ENCODE results near the gene PAF1.
A peak's percentile ranks its signal among the peaks of the same experiment; 100 is the strongest.

The PAF1 gene

GRCh38 chr19:39405958-39406655 lies 15.2 kb upstream of the PAF1 start:
- Histone ChIP-seq H3K4me3 (ENCODE audit: low read length) (peak overlapping the region; percentile 98), H4K20me1 (ENCODE audit: insufficient read depth, low read length) (peaks cover 20% of the 10 kb centered on the region; the same call in 1 of the 2 replicates), H3F3A (ENCODE audit: insufficient read depth, low read length) (peaks cover 95% of the 10 kb centered on the region), H3K9ac (ENCODE audit: low read length) (peak overlapping the region; percentile 100), H2AFZ (ENCODE audit: low read length) (no peak overlapping the region), H3K27me3 (replicated peaks; ENCODE audit: insufficient read depth, low read length) (no peaks in the 10 kb centered on the region), H3K4me1 (ENCODE audit: low read length) (peaks cover 41% of the 10 kb centered on the region), H3K79me2 (ENCODE audit: low read length) (peaks cover 24% of the 10 kb centered on the region), H3K9me2 (replicated peaks; ENCODE audit: insufficient read depth, low read length) (no peaks in the 10 kb centered on the region), H3K27ac (ENCODE audit: low read length) (peak overlapping the region; percentile 100), H3K9me3 (replicated peaks; ENCODE audit: insufficient read depth, low read length) (no peaks in the 10 kb centered on the region), H3K36me3 (replicated peaks; ENCODE audit: insufficient read depth, low read length) (peaks cover 12% of the 10 kb centered on the region; the same call in 1 of the 2 replicates), H3K4me2 (ENCODE audit: low read depth, low read length) (peak overlapping the region; percentile 94)
- TF ChIP-seq EZH2 (optimal IDR thresholded peaks at IDR 0.05; ENCODE audit: low read depth, low read length) = no peak
- no peak for TF ChIP-seq CTCF (IDR thresholded peaks at IDR 0.05; ENCODE audit: low read length)
- no peak for TF ChIP-seq EZH2phosphoT487 (IDR thresholded peaks at IDR 0.05; ENCODE audit: low read length)
- peak; percentile 81 for DNase-seq

GRCh38 chr19:39405261-39405957 lies 14.5 kb upstream of the PAF1 start:
- H3K4me3 ChIP-seq (ENCODE audit: low read length) = peak overlapping the region; percentile 98
- peaks cover 12% of the 10 kb centered on the region; the same call in 1 of the 2 replicates for H3K36me3 ChIP-seq (replicated peaks; ENCODE audit: insufficient read depth, low read length)
- TF ChIP-seq EZH2phosphoT487 (IDR thresholded peaks at IDR 0.05; ENCODE audit: low read length) (no peak), CTCF (IDR thresholded peaks at IDR 0.05; ENCODE audit: low read length) (no peak), EZH2 (optimal IDR thresholded peaks at IDR 0.05; ENCODE audit: low read depth, low read length) (no peak)
- peaks cover 24% of the 10 kb centered on the region for H3K79me2 ChIP-seq (ENCODE audit: low read length)
- DNase-seq = peak; percentile 77
- H2AFZ ChIP-seq (ENCODE audit: low read length) = no peak overlapping the region
- peak overlapping the region; percentile 94 for H3K4me2 ChIP-seq (ENCODE audit: low read depth, low read length)
- H3K27me3 ChIP-seq (replicated peaks; ENCODE audit: insufficient read depth, low read length) = no peaks in the 10 kb centered on the region
- H3K27ac ChIP-seq (ENCODE audit: low read length) = peak overlapping the region; percentile 100
- H3K4me1 ChIP-seq (ENCODE audit: low read length) = peaks cover 38% of the 10 kb centered on the region
- no peaks in the 10 kb centered on the region for H3K9me3 ChIP-seq (replicated peaks; ENCODE audit: insufficient read depth, low read length)
- H3F3A ChIP-seq (ENCODE audit: insufficient read depth, low read length) = peaks cover 94% of the 10 kb centered on the region
- H4K20me1 ChIP-seq (ENCODE audit: insufficient read depth, low read length) = peaks cover 20% of the 10 kb centered on the region; the same call in 1 of the 2 replicates
- no peaks in the 10 kb centered on the region for H3K9me2 ChIP-seq (replicated peaks; ENCODE audit: insufficient read depth, low read length)
- peak overlapping the region; percentile 100 for H3K9ac ChIP-seq (ENCODE audit: low read length)

- Histone ChIP-seq H4K20me1 (ENCODE audit: insufficient read depth, low read length) (peaks cover 17% of the 10 kb centered on the region; the same call in 1 of the 2 replicates), H3K36me3 (replicated peaks; ENCODE audit: insufficient read depth, low read length) (peaks cover 10% of the 10 kb centered on the region; the same call in 1 of the 2 replicates), H3K27ac (ENCODE audit: low read length) (peak overlapping the region; percentile 100), H3K79me2 (ENCODE audit: low read length) (peaks cover 20% of the 10 kb centered on the region), H3K4me3 (ENCODE audit: low read length) (peak overlapping the region; percentile 60), H3K4me1 (ENCODE audit: low read length) (peaks cover 37% of the 10 kb centered on the region), H3K9ac (ENCODE audit: low read length) (peak overlapping the region; percentile 100), H3K4me2 (ENCODE audit: low read depth, low read length) (peak overlapping the region; percentile 94), H2AFZ (ENCODE audit: low read length) (no peak overlapping the region), H3F3A (ENCODE audit: insufficient read depth, low read length) (peaks cover 82% of the 10 kb centered on the region), H3K9me2 (replicated peaks; ENCODE audit: insufficient read depth, low read length) (no peaks in the 10 kb centered on the region), H3K27me3 (replicated peaks; ENCODE audit: insufficient read depth, low read length) (no peaks in the 10 kb centered on the region), H3K9me3 (replicated peaks; ENCODE audit: insufficient read depth, low read length) (no peaks in the 10 kb centered on the region)
- TF ChIP-seq EZH2 (optimal IDR thresholded peaks at IDR 0.05; ENCODE audit: low read depth, low read length) (no peak), EZH2phosphoT487 (IDR thresholded peaks at IDR 0.05; ENCODE audit: low read length) (no peak), CTCF (IDR thresholded peaks at IDR 0.05; ENCODE audit: low read length) (no peak)
- peak; percentile 89 for DNase-seq
Measured at GRCh38 chr19:39403331-39404312, 12.7 kb upstream of the PAF1 start.

Measured in MM.1S (cell line).